ENCODE results near the gene NKX6-1.
A peak's percentile ranks its signal among the peaks of the same experiment; 100 is the strongest.

NKX6-1 gene

DNA sequence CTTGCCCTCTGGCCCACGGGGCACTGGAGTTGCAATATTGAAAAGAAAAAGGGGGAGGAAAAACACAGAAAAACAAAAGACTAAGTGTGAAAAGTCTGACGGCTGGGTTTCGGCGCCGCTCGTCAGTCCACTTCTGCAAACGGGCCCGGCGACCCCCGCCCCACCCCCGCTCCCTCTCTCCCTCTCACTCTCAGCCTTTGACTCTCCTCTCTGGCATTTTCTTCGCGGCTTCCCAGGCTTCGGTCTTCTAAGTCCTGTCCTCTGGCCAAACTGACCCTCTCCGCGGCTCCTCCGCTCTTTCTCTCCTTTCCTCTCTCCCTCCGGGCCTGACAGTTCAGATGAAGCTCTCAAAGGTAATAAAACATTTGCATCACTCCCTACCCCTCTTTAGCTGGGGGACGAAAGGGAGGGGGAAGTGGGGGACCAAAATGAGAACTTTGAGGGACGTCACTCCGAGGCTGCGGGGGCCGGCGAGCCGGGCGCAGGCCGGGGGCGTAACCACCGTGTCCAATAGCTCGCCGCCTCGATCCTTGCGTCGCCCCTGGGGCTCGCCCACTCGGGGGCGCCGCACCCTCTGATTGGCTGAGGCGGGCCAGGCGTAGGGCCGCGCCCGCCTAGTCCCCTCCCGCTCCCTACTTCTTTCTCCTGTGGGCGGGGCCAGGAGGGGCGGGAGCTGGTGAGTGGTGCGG lies at the start of gene NKX6-1:
Gene NKX6-1, minus strand, starts transcription at position 358 of the 689 bp plus-strand sequence. CDS start 1,064 bp downstream, outside the sequence.
- peak; percentile 93 for DNase-seq

DNA sequence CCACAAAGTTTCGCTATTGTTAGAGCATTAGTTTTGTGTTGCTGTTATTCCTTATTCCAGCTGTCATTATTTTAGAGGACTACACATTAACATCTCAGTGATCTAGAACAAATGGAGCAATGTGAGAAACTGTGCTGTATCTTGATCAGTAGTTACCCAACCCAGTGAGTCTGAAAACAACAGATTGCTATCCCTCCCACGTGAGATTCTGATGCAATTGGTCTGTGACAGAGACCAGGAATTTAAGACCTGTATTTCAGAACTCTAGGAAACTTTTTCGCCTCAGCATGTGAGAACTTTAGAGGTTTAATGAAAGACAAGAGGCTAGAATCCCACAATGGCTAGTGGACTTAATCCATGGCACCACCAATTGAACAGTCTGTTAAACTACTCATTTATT lies 48.1 kb upstream of the NKX6-1 start:
- no peak for DNase-seq

DNA sequence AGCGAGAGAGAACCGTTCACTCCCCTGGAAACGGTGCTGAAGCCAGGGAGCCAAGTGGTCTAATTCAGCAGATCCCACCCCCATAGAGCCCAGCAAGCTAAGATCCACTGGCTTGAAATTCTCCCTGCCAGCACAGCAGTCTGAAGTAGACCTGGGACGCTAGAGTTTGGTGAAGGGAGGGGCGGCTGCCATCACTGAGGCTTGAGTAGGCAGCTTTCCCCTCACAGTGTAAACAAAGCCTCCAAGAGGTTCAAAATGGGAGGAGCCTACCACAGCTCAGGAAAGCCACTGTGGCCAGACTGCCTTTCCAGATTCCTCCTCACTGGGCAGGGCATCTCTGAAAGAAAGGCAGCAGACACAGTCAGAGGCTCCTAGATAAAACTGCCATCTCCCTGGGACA lies 46.0 kb upstream of the NKX6-1 start:
- no peak for DNase-seq

- no peak for DNase-seq
Observed at GRCh38 chr4:84535901-84536300, 36.8 kb upstream of the NKX6-1 start.

- DNase-seq, result no peak
Observed at GRCh38 chr4:84531689-84532088, 32.6 kb upstream of the NKX6-1 start.

DNA sequence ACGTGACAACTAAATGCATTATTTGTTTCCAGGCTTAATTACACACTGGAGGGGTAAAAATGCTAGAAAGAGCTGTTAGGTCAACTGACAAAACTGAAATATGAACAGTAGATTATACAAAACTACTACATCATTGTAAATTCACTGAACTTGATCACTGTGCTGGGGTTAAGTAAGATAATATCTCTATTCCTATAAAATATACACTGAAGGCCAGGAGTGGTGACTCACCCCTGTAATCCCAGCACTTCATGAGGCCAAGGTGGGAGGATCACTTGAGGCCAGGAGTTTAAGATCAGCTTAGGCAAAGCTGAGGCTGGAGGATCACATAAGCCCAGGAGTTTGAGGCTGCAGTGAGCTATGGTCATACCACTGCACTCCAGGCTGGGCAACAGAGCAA lies 31.8 kb upstream of the NKX6-1 start:
- DNase-seq, result peak; percentile 38

GRCh38 chr4:84530454-84530853 lies 31.4 kb upstream of the NKX6-1 start:
- no peak for DNase-seq

- peak; percentile 67 for DNase-seq
Observed at GRCh38 chr4:84529169-84529751, 30.2 kb upstream of the NKX6-1 start.

- no peak for DNase-seq
Observed at GRCh38 chr4:84527391-84527790, 28.3 kb upstream of the NKX6-1 start.

GRCh38 chr4:84515075-84515474 lies 16.0 kb upstream of the NKX6-1 start:
- no peak for DNase-seq

GRCh38 chr4:84512277-84512676 lies 13.2 kb upstream of the NKX6-1 start:
- no peak for DNase-seq

- no peak for DNase-seq
Observed at GRCh38 chr4:84511703-84512102, 12.6 kb upstream of the NKX6-1 start.

DNA sequence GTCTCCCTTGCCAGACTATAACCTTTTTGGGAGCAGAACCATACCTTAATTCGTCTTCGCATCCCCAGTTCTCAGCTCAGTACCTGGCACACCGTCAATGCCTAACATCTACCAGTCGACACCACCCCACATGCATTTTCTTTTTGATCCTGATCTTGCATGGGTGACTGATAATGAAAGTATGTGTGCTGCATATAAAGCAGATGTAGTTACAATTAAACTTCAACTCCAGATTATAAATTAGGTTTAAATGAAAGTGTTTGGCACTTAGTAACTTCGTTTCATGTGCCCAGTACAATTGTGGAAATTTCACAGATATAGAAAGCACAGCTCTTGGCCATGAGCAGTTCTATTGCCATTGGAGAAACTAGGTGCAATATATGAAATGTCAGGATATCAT lies 8.8 kb upstream of the NKX6-1 start:
- DNase-seq, result no peak

DNA sequence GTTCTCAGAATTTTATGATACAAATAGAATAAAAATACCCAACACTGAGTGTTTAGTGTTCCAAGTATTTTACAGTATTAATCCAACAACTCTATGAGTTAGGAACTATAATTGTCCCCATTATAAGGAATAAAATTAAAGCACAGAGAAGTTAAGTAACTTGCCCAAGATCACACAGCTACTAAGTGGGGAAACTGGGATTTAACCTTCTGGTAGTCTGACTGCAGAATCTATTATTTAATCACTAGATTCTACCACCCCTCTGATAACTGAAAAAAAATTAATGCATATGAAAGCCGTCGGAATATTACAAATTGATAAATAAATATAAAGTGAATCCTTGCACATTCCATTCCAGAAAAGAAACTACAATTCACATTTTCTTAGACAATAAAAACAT lies 5.7 kb upstream of the NKX6-1 start:
- no peak for DNase-seq

DNA sequence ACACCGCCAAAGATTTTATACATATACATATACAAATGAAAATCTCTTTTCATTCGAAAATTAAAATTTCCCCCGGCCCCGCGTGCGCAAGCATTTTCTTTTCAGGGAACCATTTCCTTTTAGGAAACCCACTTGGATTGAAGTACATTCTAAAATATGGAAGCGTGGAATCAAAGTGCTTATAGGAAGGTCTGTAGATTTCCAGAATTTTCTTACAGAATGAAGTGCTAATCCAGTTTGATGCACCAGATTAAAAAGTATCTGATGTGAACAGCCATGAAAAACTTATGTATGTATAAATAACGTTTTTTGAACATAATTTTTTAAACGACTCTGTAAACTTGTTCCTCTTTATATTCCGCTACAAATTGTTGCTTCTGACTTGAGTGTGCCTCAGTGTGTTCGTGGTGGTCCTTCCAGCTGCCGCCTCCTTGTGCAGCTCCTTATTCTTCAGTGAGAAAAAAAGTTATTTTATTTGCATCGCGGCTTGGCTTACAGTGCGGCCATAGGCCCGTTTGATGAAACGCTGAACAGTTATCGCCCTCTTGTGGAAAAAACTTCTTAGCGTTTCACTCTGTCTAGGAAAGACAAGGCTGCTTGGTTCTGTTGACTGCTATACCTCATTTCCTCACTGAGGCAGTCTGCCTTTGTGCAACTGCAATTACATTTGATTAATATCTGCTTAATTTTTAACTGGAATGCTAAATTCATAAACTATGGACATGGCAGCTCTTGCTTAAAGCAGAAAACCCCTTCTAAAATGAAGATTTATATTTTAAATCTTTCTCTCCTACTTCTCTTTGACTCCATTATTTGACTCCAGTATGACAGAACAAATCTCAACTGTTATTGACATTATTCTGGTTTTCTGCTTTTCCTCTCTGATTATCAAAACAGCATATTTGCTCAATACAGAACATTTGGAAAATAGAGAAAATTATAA lies 4.7 kb upstream of the NKX6-1 start:
- DNase-seq, result peak; percentile 81

GRCh38 chr4:84502955-84503373 lies 3.9 kb upstream of the NKX6-1 start:
- DNase-seq, result peak; percentile 8

DNA sequence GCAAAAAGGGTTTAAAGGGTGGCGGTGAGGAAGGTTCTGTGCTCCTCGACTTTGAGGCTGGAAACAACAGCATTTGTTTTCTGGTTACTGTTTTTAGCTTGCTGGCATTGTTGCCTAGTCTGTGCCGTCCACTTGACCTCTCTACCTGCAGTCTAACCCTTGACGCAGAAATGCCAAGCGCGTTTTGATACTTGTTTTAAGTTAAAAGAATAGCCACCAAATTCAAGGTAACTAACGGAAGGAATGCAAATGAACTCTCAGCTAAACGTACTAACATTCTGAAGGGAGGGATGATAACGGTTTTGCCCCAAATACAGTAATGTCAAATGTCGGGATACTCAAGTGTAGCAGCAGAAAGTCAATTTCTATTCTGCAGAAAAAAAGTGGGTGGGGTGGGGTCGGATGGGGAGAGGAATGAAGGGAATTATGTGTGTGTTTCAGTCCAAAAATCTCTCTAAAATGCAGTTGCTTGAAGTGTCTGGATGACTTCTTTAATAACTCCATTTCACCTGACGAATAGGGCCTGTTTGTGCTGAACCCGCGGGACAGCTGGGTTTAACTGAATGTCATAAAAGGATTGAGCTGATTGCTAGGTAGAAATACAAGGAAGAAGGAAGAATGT lies 3.4 kb upstream of the NKX6-1 start:
- peak; percentile 14 for DNase-seq

DNA sequence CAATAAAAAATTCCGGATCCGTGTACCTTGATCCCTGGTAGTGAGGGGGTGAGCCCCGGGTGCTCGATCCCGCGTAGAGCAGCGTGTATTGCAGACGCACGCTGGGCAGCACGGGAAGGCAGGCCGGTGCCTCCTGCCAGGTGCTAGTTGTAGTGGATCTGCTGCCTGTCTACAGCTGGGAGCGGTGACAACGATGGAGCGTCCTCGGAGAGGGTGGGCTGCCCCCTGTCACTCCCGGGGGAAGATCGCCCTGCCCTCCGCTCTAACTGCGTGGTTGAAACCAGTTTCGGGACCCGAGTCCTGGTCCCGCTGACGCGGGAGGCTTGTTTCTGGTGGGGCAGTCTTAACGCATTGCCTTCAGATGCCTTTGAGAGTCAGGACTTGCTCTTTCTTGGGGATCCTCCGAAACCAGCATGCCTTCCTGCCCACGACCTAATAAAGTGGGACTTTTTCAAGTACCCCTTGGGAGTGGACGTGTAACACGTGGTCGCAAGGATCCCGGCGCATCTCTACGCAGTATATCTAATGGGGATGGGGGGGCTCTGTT lies 2.7 kb upstream of the NKX6-1 start:
- DNase-seq, result peak; percentile 22

DNA sequence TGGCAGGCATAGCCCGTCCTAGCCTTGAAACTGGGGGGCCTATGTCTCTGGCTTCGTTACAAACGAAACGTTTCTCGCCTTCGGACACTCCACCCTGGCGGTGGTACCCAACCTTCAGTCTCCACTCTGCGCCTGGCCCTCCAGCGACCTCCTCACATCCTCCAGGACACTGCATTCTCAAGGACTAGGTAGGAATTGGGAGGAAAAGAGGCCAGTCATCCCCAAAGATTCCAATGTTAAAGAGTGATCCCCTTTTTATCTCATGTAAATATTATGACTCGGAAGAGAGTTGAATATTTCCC lies 2.1 kb upstream of the NKX6-1 start:
- no peak for DNase-seq

GRCh38 chr4:84500386-84501201 lies 1.5 kb upstream of the NKX6-1 start:
- DNase-seq, result no peak

GRCh38 chr4:84499624-84499982 lies 511 bp upstream of the NKX6-1 start:
- peak; percentile 63 for DNase-seq

DNA sequence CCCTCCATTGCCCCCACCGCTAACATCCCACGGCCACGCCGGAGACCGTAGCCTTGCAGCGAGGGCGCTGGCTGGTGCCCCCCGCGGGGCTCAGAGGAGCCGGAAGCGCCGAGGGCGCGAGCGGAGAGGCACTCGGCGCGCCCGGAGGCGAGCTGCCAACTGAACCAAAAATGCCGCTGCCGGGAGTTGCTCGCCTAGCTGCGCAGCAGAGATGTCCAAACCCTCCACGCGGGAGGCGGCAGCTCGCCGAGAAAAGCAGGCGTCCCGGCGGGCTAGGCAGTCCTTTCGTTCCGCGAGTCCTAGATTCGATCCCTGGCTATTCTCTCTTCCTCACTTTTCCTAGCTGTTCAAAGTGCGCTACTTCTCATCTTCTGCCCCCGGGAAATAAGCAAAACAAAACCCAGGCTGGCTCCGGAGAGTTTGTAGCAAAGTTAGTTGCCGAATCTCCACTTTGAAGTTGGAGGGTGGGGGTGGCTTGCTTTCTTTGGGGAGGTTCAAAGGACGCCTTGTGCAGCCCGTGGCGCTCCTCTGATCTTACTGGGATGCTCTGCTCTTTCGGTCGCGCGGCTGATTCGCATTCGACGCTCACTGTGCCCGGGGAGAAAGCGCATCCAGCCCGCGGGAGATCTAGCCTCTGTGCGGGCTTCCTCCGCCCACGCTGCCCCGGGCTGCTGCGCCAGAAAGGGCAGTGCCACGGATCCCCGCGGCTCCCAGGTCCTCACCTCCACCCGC lies 723 bp downstream of the NKX6-1 start:
- DNase-seq, result peak; percentile 68

Data from DMS53 (cell line).